GM10847 (cell line): Measurements from ENCODE around the gene SIGLEC10.

Experiments
- POLR2A ChIP-seq: IDR thresholded peaks from 2 replicates; pipeline ENCODE4 v1.6.1; 2011; ENCODE audit not compliant: insufficient read length; ENCODE audit errors: extremely low read depth

The SIGLEC10 gene

GRCh38 chr19:51372649-51373504 lies 44.6 kb downstream of the SIGLEC10 start, which contains the start of gene NKG7:
Gene NKG7 (minus strand): TSS chr19:51372654. CDS start chr19:51372535, 119 bp downstream.
- no peak for TF ChIP-seq POLR2A

DNA sequence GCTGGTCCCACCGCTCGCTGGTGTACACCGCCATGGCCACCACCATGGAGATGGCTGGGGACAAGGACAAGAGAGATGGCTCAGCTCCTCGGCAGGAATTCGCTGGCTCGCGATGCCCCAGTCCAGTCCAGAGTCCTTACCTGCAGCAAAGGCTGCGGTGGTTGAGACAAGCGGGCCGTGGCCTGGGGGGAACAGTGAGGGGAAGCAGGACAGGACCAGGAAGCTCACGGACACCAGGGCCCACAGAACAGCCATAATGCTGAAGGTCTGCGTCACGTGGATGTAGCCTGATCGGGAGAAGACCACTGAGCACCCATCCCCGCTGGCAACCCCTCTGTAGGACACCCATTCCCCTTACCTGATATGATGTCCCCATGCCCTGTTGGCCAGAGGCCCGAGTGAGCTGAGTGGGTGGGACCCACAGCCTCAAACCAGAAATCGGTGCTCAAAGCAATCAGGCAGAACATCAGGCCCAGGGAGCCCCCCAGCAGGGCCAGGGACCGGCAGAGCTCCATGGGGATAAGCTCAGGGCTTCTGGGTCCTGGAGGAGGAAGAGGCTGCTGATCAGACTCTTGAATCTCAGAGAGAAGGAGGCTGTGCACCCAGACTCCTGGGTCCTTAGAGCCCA lies 45.3 kb downstream of the SIGLEC10 start:
- no peak for TF ChIP-seq POLR2A

GRCh38 chr19:51371186-51371690 lies 46.2 kb downstream of the SIGLEC10 start:
- no peak for TF ChIP-seq POLR2A

GRCh38 chr19:51370230-51370629 lies 47.2 kb downstream of the SIGLEC10 start:
- no peak for TF ChIP-seq POLR2A

GRCh38 chr19:51368366-51369282 lies 48.8 kb downstream of the SIGLEC10 start, which contains the start of gene CLDND2:
Gene CLDND2 (minus strand): TSS chr19:51369003. CDS start chr19:51368577, 426 bp downstream.
- no peak for TF ChIP-seq POLR2A

DNA sequence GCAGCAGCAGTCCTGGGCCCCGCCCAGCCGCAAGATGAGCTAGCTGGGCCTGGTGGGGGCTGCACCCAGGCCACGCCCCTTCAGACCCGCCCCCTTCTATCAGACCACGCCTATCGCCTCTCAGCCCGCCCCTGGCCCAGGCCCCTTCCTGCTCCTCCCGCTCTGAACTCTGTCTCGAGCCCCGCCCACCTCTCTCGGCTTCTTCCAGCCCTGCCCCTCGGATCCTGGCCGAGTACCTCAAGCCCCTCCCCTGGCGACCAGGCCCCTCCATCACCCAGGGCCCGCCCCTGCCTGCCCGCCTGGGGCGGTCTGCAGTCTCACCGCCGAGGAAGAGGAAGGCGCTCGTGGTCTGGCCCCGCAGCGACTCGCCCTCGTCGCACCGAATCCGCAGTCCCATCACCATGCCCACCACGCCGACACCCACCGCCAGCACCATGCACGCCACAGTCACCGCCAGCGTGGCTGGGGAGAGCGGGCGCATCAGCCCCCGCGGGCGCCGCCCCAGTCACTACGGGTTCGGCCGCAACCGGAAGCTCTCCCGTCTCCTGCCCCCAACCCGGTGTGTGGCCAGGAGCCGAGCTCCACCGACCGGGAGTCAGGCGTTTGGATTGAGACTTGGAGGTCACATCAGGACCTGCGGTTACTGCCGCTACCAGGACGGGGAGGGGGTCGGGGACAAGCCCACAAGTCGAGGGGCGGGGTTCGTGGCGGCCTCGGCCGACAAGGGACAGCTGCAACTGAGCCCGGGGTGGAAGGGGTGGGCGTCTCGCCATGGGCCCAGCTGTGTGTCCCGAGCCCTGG lies 49.7 kb downstream of the SIGLEC10 start:
- peak; percentile 67 for TF ChIP-seq POLR2A

- TF ChIP-seq POLR2A: no peak
Measured at GRCh38 chr19:51367255-51367564, 50.2 kb downstream of the SIGLEC10 start.

DNA sequence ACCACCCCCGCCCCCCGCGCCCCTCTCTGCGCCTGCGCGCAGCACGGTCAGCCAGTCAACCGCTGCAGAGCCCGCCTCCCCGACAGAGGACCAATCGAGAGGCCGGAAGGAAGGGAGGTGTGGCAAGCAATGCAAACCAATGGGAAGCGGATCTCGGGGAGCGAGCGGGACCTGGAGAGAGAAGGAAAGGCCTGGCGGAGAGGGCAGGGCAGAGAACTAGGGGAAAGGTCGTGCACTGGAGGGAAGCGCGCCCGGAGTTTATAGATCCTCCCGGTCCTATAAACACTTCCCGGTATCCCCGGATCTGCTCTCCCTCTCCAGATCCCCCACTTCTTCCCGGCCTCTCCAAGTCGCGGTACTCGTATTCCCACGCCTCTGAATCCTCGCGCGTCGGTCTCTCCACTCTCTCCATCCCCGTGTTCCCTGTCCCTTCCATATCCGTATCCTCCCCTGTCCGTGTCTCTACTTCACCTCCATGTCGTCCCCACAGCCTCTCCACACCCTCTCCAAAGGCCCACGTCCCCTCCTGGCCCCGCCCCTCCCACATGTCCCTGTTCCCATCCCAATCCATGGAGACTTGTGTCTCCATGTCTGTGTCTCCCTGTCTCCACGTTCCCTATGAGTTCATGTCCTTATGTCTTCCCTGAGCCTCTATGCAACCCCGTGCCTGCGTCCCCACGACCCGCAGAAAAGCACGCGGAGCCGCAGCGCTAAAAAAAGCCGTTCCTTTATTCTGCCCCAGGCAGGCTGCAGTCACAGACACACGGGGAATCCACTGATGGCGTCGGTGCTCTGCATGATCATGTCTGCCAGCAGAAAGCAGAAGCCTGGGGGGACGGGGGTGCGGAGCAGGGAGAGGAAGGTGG lies 50.8 kb downstream of the SIGLEC10 start:
- TF ChIP-seq POLR2A: peak; percentile 39

- TF ChIP-seq POLR2A: peak; percentile 69
Measured at GRCh38 chr19:51365965-51366388, 51.5 kb downstream of the SIGLEC10 start, which contains the start of gene ETFB. Gene ETFB (minus strand): TSS chr19:51366388. CDS start chr19:51366326, 62 bp downstream.

- TF ChIP-seq POLR2A: no peak
Measured at GRCh38 chr19:51365211-51365964, 52.1 kb downstream of the SIGLEC10 start.

DNA sequence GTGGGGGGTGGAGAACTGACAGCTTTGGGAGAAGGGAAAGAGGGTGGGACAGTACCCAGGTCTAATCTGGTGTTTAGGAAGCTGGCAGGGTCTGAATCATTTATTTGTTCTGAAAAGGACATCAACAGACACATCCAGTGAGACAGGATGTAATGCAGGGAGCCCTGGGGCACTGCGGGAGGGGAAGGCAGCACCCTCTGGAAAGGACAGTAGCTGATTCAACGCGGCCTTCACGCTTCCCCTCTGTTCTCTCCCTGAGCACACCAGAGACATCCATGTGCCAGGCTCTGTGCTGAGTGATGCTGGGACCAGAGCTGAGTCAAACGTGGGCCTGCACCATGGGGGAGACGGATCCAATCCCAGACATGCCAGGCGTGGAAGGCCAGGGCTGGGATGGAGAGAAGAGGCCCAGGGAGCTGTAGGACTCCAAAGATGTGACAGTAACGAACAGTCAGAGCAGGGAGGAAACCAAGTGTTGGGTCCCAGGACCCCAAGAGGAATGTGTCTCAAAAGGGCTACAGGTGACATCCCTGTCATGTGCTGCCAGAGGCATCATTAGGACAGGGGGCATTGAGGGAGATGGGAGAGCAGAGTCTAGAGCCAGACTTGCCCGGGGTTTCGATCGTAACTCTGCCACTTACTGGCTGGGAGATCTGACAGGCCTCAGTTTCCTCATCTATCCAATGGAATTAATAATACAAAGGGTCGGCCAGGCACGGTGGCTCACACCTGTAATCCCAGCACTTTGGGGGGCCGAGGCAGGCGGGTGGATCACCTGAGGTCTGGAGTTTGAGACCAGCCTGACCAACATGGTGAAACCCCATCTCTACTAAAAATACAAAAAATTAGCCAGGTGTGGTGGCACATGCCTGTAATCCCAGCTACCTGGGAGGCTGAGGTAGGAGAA lies 53.0 kb downstream of the SIGLEC10 start:
- no peak for TF ChIP-seq POLR2A

GRCh38 chr19:51361239-51361638 lies 56.2 kb downstream of the SIGLEC10 start:
- TF ChIP-seq POLR2A: no peak
